SH-SY5Y (cell line): ENCODE results near the gene EEA1.

Source experiments
- GATA2 ChIP-seq: IDR thresholded peaks from 2 replicates; pipeline ENCODE4 v1.6.1; 2011; ENCODE audit warnings: mild to moderate bottlenecking, low read depth, low read length
- GATA3 ChIP-seq: IDR thresholded peaks from 2 replicates; pipeline ENCODE4 v1.6.1; 2011; ENCODE audit warnings: low read depth, mild to moderate bottlenecking, low read length, moderate library complexity

EEA1 gene

GRCh38 chr12:92928962-92929915 lies at the start of gene EEA1:
Gene EEA1, minus strand, starts transcription at chr12:92929295. Its CDS starts 229 bp downstream, at chr12:92929066.
- TF ChIP-seq GATA2 (no peak), GATA3 (no peak)

- no peak for TF ChIP-seq GATA2
- no peak for TF ChIP-seq GATA3
These were observed 49.5 kb upstream of the EEA1 start for GRCh38 chr12:92978607-92979006.

GRCh38 chr12:92977326-92977725 lies 48.2 kb upstream of the EEA1 start:
- TF ChIP-seq GATA2 = no peak
- no peak for TF ChIP-seq GATA3

- no peak for TF ChIP-seq GATA3
- no peak for TF ChIP-seq GATA2
These were observed 45.7 kb upstream of the EEA1 start for GRCh38 chr12:92974759-92975158.

GRCh38 chr12:92973614-92974013 lies 44.5 kb upstream of the EEA1 start:
- TF ChIP-seq GATA3 = no peak
- TF ChIP-seq GATA2 = no peak

GRCh38 chr12:92971859-92972524 lies 42.9 kb upstream of the EEA1 start:
- TF ChIP-seq GATA3 = no peak
- no peak for TF ChIP-seq GATA2

- TF ChIP-seq GATA2 (no peak), GATA3 (no peak)
These were observed 39.2 kb upstream of the EEA1 start for GRCh38 chr12:92968176-92968813.

GRCh38 chr12:92961949-92962348 lies 32.9 kb upstream of the EEA1 start:
- no peak for TF ChIP-seq GATA2
- no peak for TF ChIP-seq GATA3

- no peak for TF ChIP-seq GATA2
- no peak for TF ChIP-seq GATA3
These were observed 27.0 kb upstream of the EEA1 start for GRCh38 chr12:92955997-92956663.

GRCh38 chr12:92953747-92954146 lies 24.7 kb upstream of the EEA1 start:
- TF ChIP-seq GATA2 (no peak), GATA3 (no peak)

GRCh38 chr12:92952394-92952793 lies 23.3 kb upstream of the EEA1 start:
- TF ChIP-seq GATA3 (no peak), GATA2 (no peak)

GRCh38 chr12:92951006-92951405 lies 21.9 kb upstream of the EEA1 start:
- TF ChIP-seq GATA2 (no peak), GATA3 (no peak)

GRCh38 chr12:92950011-92950410 lies 20.9 kb upstream of the EEA1 start:
- TF ChIP-seq GATA2 (no peak), GATA3 (no peak)

- TF ChIP-seq GATA3 (no peak), GATA2 (no peak)
These were observed 20.4 kb upstream of the EEA1 start for GRCh38 chr12:92949466-92949865.
